GM21367 (cell line): ENCODE data around the gene SEMA4D.
"Not testable (repeated sequence)": the region's sequence is repeated elsewhere in the genome, so short reads cannot be mapped to it uniquely, and the experiment has no call there.

Experiments
- ATAC-seq: cut with Tn5 transposase; IDR thresholded peaks from one replicate; pipeline ENCODE4 v1.9.1; 2021; ENCODE audit not compliant: unreplicated experiment

The SEMA4D gene

GRCh38 chr9:89483592-89484474 lies 14.1 kb downstream of the SEMA4D start:
- peak; percentile 71 for ATAC-seq

GRCh38 chr9:89482901-89483361 lies 15.0 kb downstream of the SEMA4D start:
- ATAC-seq = no peak

DNA sequence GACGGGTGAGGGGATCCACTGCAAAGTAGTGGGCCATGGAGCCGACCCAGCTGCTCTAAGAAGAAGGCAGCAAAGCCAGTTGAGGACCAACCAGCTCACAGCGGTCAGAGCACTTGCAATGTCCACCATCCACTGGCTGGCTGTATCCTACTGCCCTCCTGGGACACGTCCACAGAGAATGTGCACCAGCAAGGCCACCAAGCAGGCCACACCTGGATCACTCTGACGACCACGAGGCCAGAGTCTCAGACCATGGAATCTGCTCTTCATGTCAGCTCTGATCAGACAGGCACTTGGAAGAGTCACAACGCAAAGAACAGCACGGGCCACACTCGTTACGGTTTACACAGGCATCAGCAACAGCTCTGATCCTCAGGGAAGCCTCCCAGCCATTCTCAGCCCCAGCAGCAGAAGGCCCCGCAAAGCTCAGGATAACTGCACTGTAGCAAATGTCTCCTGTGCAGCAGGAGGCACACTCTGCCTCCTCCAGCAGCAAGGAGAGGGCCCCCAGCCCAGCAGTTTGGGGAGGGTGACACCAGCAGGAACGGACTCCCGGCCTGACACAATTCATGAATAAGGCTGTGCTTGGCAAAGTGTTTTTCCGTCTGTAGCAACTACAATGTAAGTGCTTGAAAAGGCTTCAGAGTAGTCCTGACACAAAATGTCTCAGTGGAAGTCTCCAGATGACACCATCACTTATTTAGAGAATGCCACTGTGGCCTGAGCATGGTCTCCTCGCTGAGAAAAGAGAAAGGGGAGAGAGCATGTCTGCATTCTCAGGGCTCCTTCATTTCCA lies 15.7 kb downstream of the SEMA4D start:
- no peak for ATAC-seq

- no peak for ATAC-seq
Observed at GRCh38 chr9:89481538-89481915, 16.4 kb downstream of the SEMA4D start.

DNA sequence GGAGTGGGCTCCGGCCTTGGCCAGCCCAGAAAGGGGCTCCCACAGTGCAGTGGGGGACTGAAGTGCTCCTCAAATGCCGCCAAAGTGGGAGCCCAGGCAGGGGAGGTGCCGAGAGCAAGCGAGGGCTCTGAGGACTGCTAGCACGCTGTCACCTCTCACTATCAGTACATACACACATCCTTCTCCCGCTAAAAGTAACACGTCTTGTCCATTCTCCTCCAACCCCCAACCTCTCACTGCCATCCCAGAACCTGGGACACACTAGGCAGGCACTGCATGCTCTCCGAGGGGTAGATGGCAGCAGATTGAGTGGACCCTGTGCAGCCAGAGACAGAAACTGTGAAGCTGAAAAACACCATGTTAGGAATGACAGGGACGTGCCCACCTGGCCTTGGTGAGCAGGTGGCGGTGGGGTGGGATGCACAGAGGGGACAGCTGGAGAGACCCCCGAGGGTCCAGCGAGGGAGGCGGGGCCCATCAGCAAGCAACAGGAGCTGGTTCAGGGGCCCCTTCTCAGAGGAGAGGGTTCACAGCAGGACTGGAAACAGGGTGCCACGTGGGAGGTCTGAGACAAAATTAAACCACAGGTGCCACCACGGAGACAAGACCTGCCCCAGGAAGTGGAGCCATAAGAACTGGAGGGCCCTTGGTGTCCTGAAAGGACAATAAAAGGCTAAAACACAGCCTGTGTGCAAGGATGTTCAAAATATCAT lies 16.9 kb downstream of the SEMA4D start:
- ATAC-seq = no peak

GRCh38 chr9:89480372-89480771 lies 17.5 kb downstream of the SEMA4D start:
- ATAC-seq = not testable (repeated sequence)

- not testable (repeated sequence) for ATAC-seq
Observed at GRCh38 chr9:89479669-89480011, 18.3 kb downstream of the SEMA4D start.

- ATAC-seq = no peak
Observed at GRCh38 chr9:89478821-89479668, 18.9 kb downstream of the SEMA4D start.

GRCh38 chr9:89477811-89478630 lies 19.9 kb downstream of the SEMA4D start:
- ATAC-seq = no peak

GRCh38 chr9:89477384-89477783 lies 20.5 kb downstream of the SEMA4D start:
- ATAC-seq = no peak

GRCh38 chr9:89476546-89476945 lies 21.4 kb downstream of the SEMA4D start:
- ATAC-seq = no peak

- ATAC-seq = no peak
Observed at GRCh38 chr9:89475891-89476440, 21.9 kb downstream of the SEMA4D start.

DNA sequence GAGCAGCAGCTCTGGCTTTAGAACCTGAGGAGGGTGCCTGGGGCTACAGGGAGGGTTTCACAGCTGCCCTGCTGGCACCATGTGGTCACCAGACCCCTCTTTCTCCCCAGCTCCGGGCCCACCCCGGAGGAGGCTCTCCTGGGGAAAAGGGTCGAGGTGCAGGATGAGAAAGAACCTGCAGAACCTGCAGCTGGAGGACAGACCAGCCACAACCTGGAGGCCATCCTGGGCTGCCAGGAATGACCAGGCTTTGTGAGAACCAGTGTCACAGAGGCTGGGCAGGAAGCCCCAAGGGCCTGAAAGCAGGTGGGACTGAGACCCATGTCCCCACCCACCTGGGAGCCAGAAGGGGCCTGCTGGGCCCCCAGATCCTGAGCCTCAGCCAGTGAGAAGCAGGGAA lies 23.0 kb downstream of the SEMA4D start:
- ATAC-seq = no peak

- ATAC-seq = no peak
Observed at GRCh38 chr9:89473762-89474469, 24.0 kb downstream of the SEMA4D start.

GRCh38 chr9:89471796-89472320 lies 26.1 kb downstream of the SEMA4D start:
- ATAC-seq = not testable (repeated sequence)

DNA sequence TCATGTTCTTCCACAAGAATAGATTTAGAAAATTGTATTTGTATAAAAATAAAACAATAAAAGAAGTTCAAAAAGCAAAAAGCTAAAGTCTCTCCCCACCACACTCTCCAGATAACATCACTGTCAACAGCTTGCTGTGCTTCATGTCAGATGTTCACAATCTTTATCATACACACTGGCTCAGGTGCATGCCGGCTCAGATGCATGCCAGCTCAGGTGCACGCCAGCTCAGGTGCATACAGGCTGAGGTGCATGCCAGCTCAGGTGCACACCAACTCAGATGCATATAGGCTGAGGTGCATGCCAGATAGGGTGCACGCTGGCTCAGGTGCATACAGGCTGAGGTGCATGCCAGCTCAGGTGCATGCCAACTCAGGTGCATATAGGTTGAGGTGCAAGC lies 26.5 kb downstream of the SEMA4D start:
- ATAC-seq = no peak

GRCh38 chr9:89470224-89470839 lies 27.6 kb downstream of the SEMA4D start:
- no peak for ATAC-seq

DNA sequence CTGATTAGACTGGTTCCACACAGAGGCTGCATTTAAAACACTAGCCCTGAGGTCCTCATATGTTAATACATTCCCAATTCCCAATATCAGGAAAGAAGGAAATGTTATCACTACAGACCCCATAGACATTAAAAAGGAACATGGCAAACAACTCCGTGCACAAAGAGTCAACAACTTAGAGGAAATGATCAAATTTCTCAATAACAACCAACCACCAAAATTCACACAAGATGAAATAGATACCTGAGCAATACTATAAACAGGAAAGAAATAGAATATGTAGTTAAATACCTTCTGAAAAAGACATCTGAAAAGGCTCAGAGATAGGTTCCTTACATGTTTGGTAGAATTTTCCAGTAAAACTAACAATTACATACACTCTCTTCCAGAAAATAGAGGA lies 28.9 kb downstream of the SEMA4D start:
- no peak for ATAC-seq
